HG02623 (cell line): ENCODE data around the gene TSEN54.
"Not testable (repeated sequence)": the region's sequence is repeated elsewhere in the genome, so short reads cannot be mapped to it uniquely, and the experiment has no call there.

ENCODE experiments used
- ATAC-seq: cut with Tn5 transposase; IDR thresholded peaks from one replicate; pipeline ENCODE4 v1.9.1; 2021; ENCODE audit warnings: moderate library complexity; ENCODE audit not compliant: unreplicated experiment

The TSEN54 gene

GRCh38 chr17:75517297-75517865, 1.1 kb downstream of the TSEN54 start:
- no peak for ATAC-seq

- ATAC-seq, result no peak
These were observed 1.9 kb downstream of the TSEN54 start for GRCh38 chr17:75518201-75518600.

GRCh38 chr17:75518983-75519537, 2.7 kb downstream of the TSEN54 start:
- ATAC-seq, result no peak

GRCh38 chr17:75520413-75520812, 4.1 kb downstream of the TSEN54 start:
- ATAC-seq, result not testable (repeated sequence)

GRCh38 chr17:75521290-75521689, 5.0 kb downstream of the TSEN54 start:
- no peak for ATAC-seq

GRCh38 chr17:75521951-75522727, 5.8 kb downstream of the TSEN54 start:
- ATAC-seq, result no peak

GRCh38 chr17:75523647-75524046, 7.3 kb downstream of the TSEN54 start:
- no peak for ATAC-seq

- ATAC-seq, result no peak
These were observed 8.1 kb downstream of the TSEN54 start for GRCh38 chr17:75524269-75524969.

- peak; percentile 78 for ATAC-seq
These were observed 8.9 kb downstream of the TSEN54 start, which contains the start of gene LLGL2 for GRCh38 chr17:75524970-75525805. Gene LLGL2, plus strand, starts transcription at chr17:75525697. Its CDS starts 17,730 bp downstream, at chr17:75543427.

- no peak for ATAC-seq
These were observed 9.7 kb downstream of the TSEN54 start for GRCh38 chr17:75525806-75526554.

GRCh38 chr17:75526555-75527270, 10.4 kb downstream of the TSEN54 start:
- no peak for ATAC-seq

- ATAC-seq, result no peak
These were observed 14.8 kb downstream of the TSEN54 start for GRCh38 chr17:75530837-75531720.

GRCh38 chr17:75531721-75532072, 15.4 kb downstream of the TSEN54 start:
- no peak for ATAC-seq

GRCh38 chr17:75535119-75535537, 18.8 kb downstream of the TSEN54 start:
- ATAC-seq, result no peak

GRCh38 chr17:75535871-75536270, 19.5 kb downstream of the TSEN54 start:
- no peak for ATAC-seq

- ATAC-seq, result no peak
These were observed 20.0 kb downstream of the TSEN54 start for GRCh38 chr17:75536366-75536765.

- no peak for ATAC-seq
These were observed 23.8 kb downstream of the TSEN54 start for GRCh38 chr17:75539967-75540729.
